Mesenteric fat pad (tissue), 1 donor: ENCODE data around the gene CLCF1. TPM values are rescaled to one million over a fixed set of nuclear protein-coding genes. Genes with fewer than 3 reads are reported as not detected.

Experiments used
- DNase-seq: peaks from one replicate; pipeline ENCODE4 v3.0.0-alpha.2; 2020; ENCODE audit warnings: low spot score
- total RNA-seq: library from RNA; stranded (reverse); fragmentation: NEBNext Ultra II Directional; extraction: Animal tissue kit (Norgen Biotek cat#: 25700); gene quantifications from one replicate; pipeline ENCODE4 v1.2.1, GENCODE V29; 2021
- donor health status: DM: yes; HTN: yes; CAD: no.

CLCF1 gene
- total RNA-seq, 1 donor from 2014 or later: 7.7 TPM

DNA sequence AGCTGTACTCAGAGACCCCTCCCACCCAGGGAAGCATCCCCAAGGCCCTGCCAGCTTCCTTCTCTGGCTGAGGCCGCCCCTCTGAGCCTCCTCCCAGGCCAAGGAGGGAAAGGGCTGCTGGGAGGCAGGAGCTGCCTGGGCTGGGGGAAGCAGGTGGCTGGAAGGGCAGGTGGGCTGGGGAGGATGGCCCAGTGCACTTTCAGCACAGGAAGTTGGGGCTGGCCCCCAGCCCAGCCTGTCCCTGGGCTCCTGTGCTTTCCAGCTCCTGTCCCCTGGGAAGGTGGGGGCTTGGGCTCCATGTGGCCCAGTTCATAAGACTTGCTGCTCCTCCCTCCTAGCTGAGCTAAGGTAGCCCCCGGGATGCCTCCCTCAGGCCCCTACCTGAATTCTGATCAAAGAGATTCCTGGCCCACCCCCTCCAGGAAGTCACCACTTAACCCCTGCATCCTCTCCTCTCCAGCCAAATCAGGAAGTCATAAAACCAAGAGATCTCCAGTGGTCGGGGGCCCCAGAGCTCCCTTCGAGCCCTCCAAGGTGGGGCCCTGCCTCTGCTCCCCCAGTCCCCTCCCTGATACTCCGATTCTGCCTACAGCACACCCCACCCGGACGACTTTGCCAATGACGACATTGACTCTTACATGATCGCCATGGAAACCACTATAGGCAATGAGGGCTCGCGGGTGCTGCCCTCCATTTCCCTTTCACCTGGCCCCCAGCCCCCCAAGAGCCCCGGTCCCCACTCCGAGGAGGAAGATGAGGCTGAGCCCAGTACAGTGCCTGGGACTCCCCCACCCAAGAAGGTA, 23.4 kb upstream of the CLCF1 start:
- no peak for DNase-seq

DNA sequence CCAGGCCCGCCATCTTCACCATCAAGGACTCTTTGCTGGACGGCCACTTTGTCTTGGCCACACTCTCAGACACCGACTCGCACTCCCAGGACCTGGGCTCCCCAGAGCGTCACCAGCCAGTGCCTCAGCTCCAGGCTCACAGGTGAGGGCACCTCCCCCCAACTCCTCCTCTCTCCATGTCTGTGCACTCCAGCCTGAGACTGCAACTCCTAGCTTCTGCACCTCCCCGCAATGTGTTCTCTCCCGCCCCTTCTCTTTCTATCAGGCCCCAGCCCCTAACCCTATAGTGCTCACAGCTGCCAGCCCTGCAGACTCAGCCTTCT, 22.8 kb upstream of the CLCF1 start:
- no peak for DNase-seq

GRCh38 chr11:67395555-67396258, 22.3 kb upstream of the CLCF1 start:
- no peak for DNase-seq

DNA sequence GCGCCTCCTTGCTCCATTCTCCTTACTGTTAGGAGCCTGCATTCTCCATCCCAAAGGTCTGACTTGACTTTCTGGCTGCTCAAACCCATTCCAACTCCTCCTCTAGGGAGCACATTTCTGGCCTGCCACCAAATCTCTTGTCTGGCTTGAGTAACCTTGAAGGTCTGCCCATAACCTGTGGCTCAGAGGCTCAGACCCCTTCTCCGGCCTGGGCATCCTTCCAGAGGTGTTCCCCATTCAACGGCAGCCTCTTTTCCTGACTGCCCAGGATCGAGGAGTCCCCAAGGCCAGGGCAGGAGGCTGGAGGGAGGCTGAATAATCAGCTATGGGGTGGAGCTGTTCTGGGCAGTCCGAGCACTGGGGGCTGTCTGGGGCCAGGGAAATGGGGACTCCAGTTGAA, 20.6 kb upstream of the CLCF1 start:
- no peak for DNase-seq

- no peak for DNase-seq
Observed at GRCh38 chr11:67393437-67393836, 20.0 kb upstream of the CLCF1 start.

DNA sequence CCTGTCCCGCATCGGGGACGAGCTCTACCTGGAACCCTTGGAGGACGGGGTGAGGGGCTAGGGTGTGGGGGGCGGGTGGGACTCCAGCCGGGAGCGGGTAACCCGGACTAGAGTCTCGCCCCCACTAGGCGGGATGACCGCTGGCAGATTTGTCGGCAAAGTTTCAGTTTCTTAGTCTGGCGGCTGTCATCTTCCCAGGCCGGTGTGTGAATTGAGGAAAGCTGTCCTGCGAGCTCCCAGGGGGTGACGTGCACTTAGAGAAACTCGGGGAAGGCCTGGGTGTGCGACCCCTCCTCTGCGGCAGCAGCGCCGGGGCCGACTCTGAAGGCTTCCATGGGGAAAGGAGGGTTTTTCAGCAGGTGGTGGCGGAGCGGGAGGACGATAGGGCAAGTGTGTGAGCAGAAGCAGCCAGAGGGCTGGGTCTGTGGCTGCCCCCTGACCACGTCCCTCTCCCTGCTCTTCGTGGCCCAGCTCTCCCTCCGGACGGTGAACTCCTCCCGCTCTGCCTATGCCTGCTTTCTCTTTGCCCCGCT, 18.9 kb upstream of the CLCF1 start:
- no peak for DNase-seq

GRCh38 chr11:67391304-67392182, 18.1 kb upstream of the CLCF1 start, which contains the start of gene RAD9A:
TSS of gene RAD9A (plus strand) at chr11:67391986. CDS start at chr11:67392045, 59 bp downstream.
- DNase-seq: peak; percentile 97

- DNase-seq: no peak
Observed at GRCh38 chr11:67390947-67391303, 17.5 kb upstream of the CLCF1 start.

GRCh38 chr11:67389477-67389876, 16.1 kb upstream of the CLCF1 start:
- no peak for DNase-seq

DNA sequence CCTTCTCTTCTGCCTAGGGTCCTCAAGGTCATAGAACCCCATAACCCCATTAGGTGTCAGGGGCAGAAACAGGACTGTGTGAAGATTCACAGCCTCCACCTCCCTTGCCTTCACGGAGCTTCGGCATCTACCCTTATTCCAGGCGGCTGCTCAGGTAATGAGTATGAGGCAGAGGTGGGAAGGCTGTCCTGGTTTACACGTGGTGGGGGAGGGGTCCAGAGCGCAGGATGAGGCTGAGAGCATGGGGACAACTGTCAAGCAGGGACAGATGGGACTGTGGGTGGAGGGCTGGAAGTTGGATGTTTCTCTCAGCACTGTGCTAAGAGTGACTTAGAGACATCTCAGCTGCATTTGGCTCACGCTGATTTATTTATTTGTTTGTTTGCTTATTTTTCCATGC, 14.1 kb upstream of the CLCF1 start:
- no peak for DNase-seq

DNA sequence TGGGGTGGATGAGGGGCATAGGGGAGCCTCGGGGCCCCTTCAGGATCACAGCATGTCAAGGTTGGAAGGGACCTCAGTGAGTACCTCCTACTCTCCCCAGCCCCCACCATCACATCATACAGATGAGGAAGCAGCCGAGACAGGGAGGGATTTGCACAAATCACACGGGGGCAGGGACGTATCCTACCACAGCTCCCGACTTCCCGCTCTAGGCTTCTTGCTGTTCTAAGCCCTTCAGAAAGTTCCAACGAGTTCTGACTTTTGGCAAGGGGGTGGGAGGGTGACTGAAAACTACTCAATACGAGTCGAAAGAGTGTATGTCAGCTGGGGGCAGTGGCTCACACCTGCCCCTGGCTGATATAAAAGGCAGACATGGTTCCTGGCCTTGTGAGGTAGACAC, 13.7 kb upstream of the CLCF1 start:
- no peak for DNase-seq

DNA sequence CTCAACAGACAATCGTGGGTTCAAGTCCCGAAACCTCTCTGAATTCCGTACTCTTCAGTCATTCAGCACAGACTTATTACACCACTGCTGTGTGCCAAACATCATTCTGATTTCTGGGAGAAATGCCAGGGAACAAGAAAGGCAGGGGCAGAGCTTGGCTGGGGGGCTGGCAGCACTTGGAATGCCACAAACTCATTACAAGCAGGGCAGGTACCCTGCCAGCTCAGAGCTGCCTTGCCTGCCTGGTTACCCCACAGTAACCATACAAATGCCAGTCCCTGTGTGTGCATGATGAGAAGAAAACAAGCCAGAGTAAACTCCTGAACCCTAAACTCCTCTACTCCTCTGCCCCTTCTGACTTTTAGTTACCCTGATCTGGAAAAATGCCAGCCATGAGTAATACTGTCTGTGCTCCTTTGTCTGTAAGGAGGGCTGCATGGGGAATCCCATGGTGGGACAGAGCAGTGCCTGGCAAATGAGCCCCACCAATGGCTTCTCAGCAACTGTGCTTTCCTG, 11.5 kb upstream of the CLCF1 start:
- DNase-seq: no peak

DNA sequence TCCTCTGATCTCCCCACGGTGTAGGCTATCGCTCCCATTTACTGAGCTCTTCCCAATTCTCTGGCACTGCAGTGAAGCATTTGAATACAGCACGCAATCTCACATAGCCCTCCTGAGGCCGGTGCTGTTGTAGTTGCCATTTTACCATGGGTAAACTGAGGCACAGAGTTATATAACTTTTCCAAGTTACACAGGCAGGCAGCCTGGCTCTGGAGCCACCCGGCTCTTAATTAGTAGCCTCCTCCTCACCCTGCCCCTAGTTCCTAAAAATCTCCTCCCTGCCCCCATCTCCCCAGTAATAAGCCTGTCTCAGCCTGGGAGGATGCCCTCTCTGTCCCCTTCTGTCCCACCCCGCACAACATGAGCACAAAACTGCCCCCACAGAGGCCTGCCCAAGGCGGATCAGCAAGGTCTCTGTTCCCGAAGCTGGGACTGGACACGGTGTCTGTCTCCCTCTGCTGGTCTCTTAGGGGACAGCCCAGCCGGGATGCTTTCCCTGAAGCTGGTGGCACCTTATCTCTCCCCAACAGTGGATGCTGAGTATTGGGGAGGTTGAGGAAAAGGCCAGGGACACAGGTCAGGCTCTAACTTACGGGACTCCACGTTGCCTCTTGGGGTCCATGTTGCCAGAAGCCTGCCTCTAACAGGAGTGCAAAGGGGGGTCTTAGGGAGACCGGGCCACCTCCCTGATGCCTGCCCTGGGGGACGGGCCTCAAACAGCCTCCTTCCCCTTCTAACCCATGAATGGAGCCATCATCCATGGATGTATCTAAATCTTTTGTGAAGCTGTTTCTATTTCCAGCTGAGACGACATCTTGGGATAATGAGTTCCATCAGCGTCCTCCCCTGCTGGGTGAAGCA, 9.1 kb upstream of the CLCF1 start:
- no peak for DNase-seq

- no peak for DNase-seq
Observed at GRCh38 chr11:67381244-67381972, 8.0 kb upstream of the CLCF1 start.

- DNase-seq: no peak
Observed at GRCh38 chr11:67379061-67380058, 6.0 kb upstream of the CLCF1 start.

DNA sequence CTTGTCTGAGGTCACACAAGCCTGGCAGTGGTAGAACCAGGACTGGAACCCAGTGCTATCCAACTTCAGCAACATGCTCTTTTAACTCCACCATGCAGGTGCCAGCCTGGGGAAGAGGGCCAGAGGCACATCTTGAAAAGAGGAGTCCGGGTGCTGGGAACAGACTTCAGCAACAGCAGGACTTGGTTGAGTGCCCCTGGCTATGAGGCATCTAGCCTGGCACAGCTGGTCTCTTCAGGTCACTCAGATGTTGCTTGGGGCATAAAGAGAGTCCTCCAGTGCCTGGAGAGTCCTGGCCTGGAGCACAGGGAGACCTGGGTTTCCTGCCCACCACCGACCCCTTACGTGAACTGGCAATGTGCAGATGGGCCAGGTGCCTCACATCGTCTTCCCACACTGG, 5.1 kb upstream of the CLCF1 start:
- no peak for DNase-seq

GRCh38 chr11:67376873-67377808, 3.7 kb upstream of the CLCF1 start:
- DNase-seq: no peak
